DMS 273 treated with DMSO at 0.1 percent for 48 hours (cell line): ENCODE data around the gene EVPL.
"Not testable (repeated sequence)": the region's sequence is repeated elsewhere in the genome, so short reads cannot be mapped to it uniquely, and the experiment has no call there.

Source experiments
- DNase-seq: peaks from one replicate; lab custom pipeline; 2025; lab: John Stamatoyannopoulos, UW

Gene EVPL

DNA sequence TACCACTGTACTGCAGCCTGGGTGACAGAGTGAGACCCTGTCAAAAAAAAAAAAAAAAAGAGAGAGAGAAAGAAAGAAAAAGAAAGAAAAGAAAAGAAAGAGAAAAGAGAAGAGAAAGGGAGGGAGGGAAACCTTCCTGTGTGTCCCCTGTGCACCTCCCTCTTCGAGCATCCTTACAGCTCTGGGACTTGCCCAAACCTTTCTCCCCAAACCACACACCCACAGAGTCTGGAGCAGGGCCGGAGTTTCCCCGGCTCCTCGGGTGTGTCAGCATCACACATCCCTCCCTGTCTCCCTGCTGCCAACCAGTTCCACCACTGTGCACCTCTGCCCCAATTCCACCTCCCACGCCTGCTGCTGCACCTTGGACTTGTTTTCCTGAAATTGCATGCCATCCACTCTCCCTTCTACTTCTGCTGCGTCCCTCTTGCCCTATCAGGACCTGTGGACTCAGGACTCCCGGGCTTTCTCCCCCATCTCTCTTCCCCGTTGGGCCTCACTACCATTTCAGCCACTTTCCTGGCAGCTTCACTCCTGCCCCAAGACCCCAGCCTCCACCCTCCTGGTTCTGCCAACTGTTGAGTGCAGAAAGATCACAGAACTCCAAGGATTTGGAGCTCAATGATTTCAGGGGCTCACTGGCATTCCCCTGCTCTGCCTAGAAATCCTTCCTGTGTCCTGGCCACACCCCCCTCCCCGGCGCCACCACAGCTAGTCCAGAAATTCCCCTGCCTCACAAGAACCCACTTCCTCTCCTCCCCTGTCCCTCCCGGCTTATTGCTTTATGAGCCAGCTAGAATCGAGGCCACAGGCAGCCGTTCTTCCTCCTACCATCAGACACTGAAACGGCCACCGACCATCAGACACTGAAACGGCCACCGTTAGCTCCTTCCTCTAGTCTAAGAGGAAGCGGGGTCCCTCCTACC lies 30.2 kb downstream of the EVPL start:
- DNase-seq = no peak

DNA sequence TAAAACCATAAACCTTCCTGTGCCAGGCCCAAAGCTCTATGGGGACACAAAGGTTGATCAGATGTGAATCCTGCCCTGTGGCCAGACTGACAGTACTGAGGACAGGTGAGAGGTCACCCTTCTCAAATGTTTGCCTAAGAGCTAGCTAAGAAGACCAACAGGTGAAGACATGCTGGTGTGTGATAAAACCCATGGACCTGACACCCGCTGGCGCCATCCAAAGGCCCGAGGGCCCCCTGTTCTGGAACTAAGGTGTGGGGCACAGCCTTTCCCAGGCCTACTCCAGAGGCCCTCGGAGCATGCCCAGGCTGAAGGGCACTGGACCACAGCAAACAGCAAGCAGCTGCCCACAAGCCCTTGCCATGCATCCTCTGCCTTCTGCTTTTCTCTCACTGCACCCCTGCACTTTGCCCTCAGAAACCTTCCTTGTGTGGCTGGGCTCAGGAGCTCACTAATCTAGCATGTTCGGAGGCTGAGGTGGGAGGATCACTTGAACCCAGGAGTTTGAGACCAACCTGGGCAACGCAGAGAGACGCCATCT lies 31.7 kb downstream of the EVPL start:
- no peak for DNase-seq

DNA sequence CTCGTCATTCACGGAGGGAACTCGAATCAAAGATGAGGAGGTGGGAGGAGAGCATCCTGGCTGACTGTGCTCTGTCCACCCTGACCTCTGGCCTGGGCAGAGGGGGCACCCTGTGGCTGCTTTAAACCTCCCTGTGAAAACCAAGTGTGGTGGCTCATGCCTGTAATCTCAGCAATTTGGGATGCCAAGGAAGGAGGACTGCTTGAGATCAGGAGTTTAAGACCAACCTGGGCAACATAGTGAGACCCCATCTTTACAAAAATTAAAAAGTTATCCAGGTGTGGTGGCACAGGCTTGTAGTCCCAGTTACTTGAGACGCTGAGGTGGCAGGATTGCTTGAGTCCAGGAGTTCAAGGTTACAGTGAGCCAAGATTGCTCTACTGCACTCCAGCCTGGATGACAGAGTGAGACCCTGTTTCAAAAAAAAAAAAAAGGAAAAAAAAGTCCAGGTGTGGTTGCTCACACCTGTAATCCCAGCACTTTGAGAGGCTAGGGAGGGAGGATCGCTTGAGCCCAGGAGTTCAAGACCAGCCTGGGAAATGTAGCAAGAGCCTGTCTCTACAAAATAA lies 32.2 kb downstream of the EVPL start:
- no peak for DNase-seq

DNA sequence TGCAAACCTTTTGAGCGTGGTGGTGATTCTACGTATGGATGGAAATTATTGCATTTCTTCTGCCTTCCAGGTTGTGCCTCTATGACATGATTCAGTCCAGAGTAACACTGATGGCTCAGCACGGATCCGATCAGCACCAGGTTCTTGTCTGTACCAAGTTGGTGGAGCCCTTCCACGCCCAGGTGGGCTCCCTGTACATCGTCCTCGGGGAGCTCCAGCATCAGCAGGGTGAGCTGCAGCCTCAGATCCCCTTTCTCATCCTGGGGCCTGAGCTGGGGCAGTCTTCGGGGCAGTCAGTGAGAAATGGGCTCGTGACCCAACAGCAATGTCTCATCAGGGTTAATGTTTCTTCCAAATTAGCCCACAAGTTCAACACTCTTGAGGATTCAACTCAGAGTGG lies 35.7 kb downstream of the EVPL start:
- DNase-seq = no peak

DNA sequence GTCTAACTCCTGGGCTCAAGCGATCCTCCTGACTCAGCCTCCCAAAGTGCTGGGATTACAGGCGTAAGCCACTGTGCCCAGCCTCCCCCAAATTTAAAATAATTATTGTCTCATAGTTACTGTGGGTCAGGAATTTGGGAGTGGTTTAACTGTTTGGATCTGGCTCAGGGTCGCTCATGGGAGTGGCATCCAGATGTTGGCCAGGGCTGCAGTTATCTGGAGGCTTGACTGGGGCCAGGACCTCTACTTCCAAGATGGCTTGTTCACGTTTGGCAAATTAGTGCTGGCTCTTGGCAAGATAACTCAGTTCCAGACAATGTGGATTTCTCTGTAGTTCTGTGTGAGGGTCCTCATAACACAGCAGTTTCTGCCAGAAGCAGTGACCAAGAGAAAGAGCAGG lies 40.1 kb downstream of the EVPL start:
- DNase-seq = no peak

DNA sequence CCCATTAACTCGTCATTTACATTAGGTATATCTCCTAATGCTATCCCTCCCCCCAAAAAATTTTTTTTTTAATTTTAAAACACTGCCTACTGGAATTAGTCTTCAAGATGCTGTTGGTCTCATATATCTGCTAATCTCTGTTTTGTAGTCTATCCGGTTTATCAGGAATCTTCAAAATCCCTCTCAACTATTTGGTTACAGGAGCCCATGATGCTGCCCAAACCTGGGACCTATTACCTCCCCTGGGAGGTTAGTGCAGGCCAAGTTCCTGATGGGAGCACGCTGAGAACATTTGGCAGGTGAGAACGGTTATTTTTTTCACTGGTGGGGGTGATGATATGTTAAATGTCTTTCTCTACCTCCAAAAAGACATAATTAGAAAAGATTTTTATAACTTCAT lies 41.1 kb downstream of the EVPL start:
- DNase-seq = no peak

DNA sequence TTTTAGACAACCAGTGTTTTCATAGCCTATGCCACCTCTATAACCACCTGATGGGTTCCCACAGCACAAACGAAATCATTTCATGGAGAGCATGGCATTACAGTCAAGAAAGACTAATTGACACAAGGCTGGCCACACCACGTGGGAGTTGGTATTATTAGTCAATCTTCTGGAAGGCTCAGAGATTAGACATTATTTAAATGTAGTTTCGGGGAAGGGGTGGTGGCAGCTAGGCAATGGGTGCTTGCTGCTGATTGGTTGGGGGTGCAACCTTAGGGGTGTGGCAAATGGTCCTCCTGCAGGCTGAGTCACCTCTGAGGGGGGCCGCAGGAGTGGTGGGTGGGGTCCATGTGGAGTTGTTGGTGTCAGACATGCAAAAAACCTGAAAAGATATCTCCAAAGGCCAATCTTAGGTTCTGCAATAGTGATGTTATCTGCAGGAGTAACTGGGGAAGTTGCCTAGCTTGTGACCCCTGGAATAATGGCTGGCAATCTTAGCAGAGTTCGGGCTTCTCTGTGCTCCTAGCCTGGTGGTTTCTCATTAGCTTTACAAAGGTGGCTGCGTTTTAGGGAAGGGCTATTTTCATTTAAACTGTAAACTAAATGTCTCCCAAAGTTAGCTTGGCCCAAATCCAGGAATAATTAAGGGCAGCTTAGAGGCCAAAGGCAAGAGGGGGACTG lies 43.5 kb downstream of the EVPL start:
- DNase-seq = no peak

DNA sequence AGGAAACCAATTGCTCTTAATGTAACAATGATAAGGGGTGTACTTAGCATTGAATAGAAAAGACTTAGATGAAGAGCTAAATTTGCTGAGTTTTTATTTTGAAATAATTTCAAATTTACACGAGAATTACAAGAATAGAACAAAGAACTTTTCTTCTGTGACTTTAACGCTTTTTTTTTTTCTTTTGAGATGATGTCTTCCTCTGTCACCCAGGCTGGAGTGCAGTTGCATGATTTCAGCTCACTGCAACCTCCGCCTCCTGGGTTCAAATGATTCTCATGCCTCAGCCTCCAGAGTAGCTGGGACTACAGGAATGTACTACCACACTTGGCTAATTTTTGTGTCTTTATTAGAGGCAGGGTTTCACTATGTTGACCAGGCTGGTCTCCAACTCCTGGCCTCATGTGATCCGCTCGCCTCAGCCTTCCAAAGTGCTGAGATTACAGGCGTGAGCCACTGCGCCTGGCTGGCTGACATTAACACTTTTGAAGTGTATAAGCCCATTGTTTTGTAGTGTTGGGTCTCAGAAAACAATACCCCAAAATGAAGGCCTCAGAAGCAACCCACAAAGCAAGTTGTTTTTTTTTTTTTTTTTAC lies 46.0 kb downstream of the EVPL start:
- DNase-seq = no peak

DNA sequence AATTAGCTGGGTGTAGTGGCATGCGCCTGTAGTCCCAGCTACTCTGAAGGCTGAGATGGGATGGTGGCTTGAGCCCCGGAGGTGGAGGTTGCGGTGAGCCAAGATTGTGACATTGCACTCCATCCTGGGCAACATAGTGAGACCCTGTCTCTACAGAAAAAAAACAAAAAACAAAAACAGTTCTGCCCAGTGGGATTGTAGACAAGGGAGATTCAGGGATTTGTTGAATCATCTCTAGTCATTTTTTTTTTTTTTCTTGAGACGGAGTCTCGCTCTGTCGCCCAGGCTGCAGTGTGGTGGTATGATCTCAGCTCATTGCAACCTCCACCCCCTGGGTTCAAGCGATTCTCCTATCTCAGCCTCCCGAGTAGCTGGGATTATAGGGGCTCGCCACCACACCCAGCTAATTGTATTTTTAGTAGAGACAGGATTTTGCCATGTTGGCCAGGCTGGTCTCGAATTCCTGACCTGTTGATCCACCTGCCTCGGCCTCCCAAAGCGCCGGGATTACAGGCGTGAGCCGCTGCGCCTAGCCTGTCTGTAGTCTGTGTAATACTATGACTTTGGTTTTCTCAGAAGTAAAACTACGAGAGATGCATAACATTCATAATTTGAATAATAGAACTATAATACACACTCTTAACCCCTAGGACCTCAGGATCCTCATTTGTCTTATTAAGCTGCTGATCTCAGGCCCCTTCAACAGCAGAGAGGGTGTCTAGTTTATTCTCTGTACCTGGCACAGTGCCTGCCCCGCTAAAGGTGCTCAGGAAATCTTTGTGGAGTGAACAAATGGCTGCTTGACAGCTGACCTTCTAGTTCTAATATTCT lies 46.7 kb downstream of the EVPL start:
- DNase-seq = no peak

DNA sequence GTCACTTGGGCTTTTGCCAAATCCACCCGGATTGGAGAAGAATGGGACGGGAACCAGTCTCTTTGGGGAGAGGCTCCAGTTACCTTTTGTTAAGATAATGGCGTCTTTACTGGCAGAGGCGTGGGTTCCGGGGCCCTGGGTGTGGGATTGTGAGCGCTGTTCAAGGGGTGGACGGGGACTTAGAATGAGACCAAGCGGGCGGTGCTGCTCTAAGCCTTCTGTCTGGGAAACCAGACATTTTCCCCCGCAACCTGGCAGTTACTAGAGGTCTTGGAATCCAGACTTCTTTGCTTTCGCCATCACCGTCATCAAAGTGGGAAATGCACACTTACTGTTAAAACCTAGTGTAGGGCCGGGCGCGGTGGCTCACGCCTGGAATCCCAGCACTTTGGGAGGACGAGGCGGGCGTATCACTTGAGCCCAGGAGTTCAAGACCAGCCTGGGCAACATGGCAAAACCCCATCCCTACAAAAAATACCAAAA lies 47.4 kb downstream of the EVPL start:
- no peak for DNase-seq

DNA sequence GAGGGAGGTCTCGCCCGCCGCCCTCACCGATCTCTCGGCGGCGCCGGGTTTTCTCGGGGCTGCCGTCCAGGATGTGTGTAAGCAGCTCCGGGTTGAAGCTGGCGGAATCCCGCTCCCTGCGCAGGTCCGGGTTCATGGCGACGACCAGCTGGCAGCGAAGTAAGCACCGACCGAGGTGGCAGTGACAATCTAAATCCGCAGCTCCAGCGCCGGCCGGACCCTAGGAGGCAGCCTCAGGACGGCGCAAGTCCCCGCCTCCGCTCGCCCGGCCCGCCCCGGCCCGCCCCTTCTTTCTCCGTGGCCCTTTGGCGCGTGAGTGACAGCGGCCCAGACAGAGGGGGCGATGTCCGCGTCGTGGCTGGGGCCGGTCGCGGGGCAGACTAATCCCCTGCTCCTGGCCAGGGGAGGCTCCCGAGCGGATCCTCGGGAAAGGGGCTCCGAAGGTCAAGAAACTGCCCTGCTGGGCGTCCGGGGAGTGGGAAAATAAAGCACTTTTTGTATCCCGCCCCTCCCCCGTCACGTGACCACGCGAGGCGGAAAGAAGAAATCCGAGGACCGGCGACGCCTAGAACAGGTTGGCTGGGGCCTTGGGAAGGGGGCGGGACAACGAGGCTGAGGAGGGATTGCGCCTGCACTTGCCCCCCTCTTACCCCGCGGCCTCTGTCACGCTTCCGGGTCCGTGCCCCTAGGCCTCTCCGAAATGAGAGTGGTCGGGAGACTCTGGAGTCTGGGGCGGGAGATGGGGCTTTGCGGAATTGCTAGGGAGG lies 48.0 kb downstream of the EVPL start, which contains the start of the genes ACOX1 and TEN1:
Gene ACOX1 (minus strand): TSS at position 229 of the 767 bp plus-strand sequence. CDS start 93 bp downstream, at position 136.
Gene TEN1 (plus strand): TSS at position 303 of the 767 bp plus-strand sequence. CDS start 6,953 bp downstream, outside the sequence.
- DNase-seq = peak; percentile 97

DNA sequence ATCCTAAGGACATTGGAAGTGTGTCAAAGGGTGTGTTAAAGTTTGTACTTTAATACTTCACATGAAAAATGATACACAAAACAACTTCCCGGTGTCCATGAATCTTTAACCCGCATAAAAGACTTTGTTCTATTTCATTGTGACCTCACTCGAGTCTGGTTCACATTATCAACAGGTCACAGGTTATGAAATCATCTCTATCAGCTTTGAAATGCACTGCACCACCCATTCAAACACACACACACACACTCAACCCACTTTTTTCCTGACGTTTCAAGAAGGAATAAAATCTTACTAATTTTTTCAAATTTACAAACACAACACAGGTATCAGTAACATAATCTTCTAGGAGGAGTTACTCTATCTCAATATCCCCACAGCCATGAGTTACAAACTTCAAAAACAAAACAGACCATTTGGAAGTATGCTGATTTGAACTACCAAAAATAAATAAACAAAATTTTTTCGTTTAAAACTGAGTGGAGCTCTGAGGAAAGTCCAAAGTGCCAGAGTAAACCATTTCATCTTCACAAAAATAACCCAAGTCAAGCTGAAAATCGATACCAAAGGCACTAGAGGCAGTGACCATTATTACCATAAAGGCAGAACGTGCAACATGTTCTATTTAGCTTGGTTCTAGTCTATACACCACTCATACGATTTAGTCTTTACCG lies 50.8 kb downstream of the EVPL start:
- no peak for DNase-seq

DNA sequence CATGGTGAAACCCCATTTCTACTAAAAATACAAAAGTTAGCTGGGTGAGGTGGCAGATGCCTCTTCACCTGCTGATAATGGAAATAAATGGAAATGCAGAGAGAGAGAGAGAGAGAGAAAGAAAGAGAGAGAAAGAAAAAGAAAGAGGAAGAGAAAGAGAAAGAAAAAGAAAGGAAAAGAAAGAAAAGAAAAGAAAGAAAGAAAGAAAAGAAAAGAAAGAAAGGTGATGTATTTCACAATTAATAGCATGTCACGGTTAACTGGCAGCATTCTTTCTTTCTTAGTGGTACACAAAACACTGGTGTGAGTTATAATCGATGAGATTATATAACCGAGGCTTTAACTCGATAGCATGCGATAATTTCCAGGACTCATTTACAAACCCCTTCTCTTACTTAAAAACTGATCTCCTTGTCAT lies 51.3 kb downstream of the EVPL start:
- no peak for DNase-seq

DNA sequence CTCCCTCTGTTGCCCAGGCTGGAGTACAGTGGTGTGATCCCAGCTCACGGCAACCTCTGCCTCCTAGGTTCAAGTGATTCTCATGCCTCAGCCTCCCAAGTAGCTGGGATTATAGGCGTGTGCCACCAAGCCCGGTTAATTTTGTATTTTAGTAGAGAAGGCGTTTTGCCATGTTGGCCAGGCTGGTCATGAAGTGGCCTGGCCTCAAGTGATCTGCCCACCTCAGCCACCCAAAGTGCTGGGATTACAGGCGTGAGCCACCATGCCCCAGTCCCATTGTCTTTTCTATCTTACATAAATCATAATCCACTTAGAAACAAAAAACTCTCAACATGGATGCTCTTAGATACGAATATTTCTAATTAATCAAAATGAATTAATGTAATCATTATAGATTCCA lies 51.9 kb downstream of the EVPL start:
- DNase-seq = not testable (repeated sequence)

DNA sequence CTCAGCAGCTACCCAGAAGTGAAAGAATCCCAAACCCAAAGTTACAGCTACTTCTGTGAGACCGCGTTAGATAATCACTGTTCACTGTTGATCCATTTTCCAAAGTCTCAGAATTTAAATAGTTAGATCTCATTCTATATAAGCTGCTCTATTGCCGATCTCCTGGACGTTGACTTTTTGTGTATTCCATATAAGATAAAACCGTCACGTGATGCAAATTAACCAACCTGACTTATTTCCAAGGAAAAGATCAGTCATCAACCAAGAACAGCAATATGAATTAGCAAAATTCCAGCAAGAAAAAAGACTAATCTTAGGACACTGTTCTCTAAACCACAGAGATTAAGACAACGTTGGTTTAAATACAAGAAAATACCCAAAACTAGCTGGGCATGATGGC lies 56.5 kb downstream of the EVPL start:
- no peak for DNase-seq

DNA sequence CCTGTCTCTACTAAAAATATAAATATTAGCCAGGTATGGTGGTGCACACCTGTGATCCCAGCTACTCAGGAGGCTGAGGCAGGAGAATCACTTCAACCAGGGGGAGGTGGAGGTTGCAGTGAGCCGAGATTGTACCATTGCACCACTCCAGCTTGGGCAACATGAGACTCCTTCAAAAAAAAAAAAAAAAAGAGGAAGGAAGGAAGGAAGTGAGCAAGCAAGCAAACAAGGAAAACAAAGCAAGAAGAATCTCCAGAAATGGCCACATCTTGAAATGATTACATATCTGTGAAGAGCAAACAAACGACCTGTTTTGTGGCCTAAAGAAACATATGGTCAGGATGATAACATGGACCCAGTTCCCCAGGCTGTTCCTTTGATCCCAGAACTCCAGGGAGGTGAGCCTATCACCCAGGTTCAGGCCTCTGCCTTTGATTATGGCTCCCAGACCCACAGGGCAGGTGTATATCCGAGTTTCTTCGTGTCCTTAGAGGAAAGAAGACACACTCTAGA lies 57.0 kb downstream of the EVPL start:
- no peak for DNase-seq

DNA sequence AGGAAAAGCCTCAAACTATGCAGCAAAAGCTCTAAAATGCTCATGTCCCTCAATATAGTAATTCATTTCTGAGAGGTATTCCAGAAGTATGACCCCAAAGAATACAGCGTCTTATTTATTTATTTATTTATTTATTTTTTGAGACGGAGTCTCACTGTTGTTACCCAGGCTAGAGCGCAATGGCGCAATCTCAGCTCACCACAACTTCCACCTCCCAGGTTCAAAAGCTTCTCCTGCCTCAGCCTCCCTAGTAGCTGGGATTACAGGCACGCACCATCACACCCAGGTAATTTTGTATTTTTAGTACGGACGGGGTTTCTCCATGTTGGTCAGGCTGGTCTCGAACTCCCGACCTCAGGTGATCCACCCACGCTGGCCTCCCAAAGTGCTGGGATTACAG lies 58.1 kb downstream of the EVPL start:
- not testable (repeated sequence) for DNase-seq

DNA sequence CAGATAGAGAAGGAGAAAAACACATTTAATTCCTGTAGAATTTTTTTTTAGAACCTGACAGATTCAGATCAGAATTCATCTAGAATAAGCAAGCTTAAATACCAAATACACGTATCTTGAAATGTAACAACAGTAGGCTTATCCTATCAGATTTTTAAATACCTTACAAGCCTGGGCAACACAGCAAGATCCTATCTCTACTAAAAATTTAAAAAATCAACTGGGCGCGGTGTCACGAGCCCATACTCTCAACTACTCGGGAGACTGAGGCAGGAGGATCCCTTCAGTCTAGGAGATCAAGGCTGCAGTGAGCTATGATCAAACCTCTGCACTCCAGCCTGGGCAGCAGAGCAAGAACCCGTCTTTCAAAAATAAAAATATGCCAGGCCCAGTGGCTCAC lies 61.6 kb downstream of the EVPL start:
- no peak for DNase-seq

DNA sequence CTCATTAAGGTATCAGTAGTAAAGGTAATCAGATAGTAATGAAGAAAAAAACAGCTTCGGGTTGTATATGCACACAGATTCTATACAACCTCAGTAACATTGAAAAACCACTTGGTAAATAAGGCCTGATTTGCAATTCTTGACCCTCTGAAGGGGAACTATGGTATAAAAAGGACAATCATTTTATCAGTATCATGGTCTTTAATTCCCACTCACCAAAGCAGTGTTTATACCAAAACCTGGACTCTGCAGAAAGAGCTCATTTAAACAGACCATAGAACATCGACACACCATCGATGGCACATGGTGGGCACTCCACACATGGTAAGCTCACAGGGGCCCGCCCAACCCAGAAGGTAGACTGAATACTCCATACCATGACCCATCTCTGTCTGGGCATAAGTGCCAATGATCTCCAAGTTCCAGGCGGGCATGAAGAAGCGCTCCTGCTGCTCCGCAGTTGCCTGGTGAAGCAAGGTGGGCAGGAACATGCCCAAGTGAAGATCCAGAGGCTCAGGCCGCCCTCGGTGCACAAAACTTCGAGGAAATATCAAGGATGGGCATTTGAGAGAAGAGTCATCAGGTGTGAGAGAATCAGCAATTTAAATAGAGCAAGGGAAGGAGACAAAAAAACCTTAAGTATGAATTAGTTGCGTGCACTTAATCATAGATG lies 67.1 kb downstream of the EVPL start:
- DNase-seq = no peak
